Neuron (in vitro differentiated cells): ENCODE measurements around the gene BPIFB6.

Experiments used
- H2AFZ ChIP-seq: one replicate; pipeline ENCODE4 v1.6.1; 2013; ENCODE audit warnings: low read depth, mild to moderate bottlenecking, inconsistent platforms, low read length, moderate library complexity
- H3K27me3 ChIP-seq: one replicate; pipeline ENCODE4 v1.6.1; 2013; ENCODE audit warnings: low read length; ENCODE audit not compliant: insufficient read depth
- H3K36me3 ChIP-seq: one replicate; pipeline ENCODE4 v1.6.1; 2013; ENCODE audit warnings: low read length; ENCODE audit not compliant: insufficient read depth
- H3K4me1 ChIP-seq: one replicate; pipeline ENCODE4 v1.6.1; 2013; ENCODE audit warnings: low read length; ENCODE audit not compliant: insufficient read depth
- H3K4me3 ChIP-seq: 2 replicates; pipeline ENCODE4 v1.5.1; 2013; ENCODE audit warnings: mild to moderate bottlenecking, low read length, moderate library complexity
- H3K9me3 ChIP-seq: one replicate; pipeline ENCODE4 v1.6.1; 2013; ENCODE audit warnings: low read length

Gene BPIFB6

GRCh38 chr20:33031531-33031930 is at the start of gene BPIFB6:
TSS of gene BPIFB6 (plus strand) at chr20:33031648. CDS start at chr20:33031648, 0 bp downstream.
- Histone ChIP-seq H3K9me3 (no peaks in the 10 kb centered on the region), H3K27me3 (no peaks in the 10 kb centered on the region), H2AFZ (no peak within 1 kb of the TSS), H3K4me1 (no peaks in the 10 kb centered on the region), H3K4me3 (no peak within 1 kb of the TSS), H3K36me3 (no peaks in the 10 kb centered on the region)

GRCh38 chr20:32982617-32983458 is 48.6 kb upstream of the BPIFB6 start:
- Histone ChIP-seq H3K4me3 (no peak overlapping the region), H3K9me3 (no peaks in the 10 kb centered on the region), H2AFZ (no peak overlapping the region), H3K36me3 (no peaks in the 10 kb centered on the region), H3K27me3 (no peaks in the 10 kb centered on the region), H3K4me1 (peaks cover 9% of the 10 kb centered on the region)

GRCh38 chr20:32983459-32984112 is 47.9 kb upstream of the BPIFB6 start:
- Histone ChIP-seq H3K4me1 (peaks cover 9% of the 10 kb centered on the region), H3K36me3 (no peaks in the 10 kb centered on the region), H3K9me3 (no peaks in the 10 kb centered on the region)

GRCh38 chr20:32984196-32984595 is 47.3 kb upstream of the BPIFB6 start:
- H3K27me3 ChIP-seq, result no peaks in the 10 kb centered on the region
- no peak overlapping the region for H2AFZ ChIP-seq
- no peaks in the 10 kb centered on the region for H3K9me3 ChIP-seq
- H3K36me3 ChIP-seq, result no peaks in the 10 kb centered on the region
- H3K4me3 ChIP-seq, result no peak overlapping the region
- peaks cover 9% of the 10 kb centered on the region for H3K4me1 ChIP-seq

More at GRCh38 chr20:32983459-32984112, 47.9 kb upstream of the BPIFB6 start:
- H2AFZ ChIP-seq, result no peak overlapping the region
- no peak overlapping the region for H3K4me3 ChIP-seq
- no peaks in the 10 kb centered on the region for H3K27me3 ChIP-seq

GRCh38 chr20:32984631-32985354 is 46.7 kb upstream of the BPIFB6 start:
- no peaks in the 10 kb centered on the region for H3K27me3 ChIP-seq
- H3K36me3 ChIP-seq, result no peaks in the 10 kb centered on the region
- peaks cover 9% of the 10 kb centered on the region for H3K4me1 ChIP-seq
- no peak overlapping the region for H3K4me3 ChIP-seq
- no peaks in the 10 kb centered on the region for H3K9me3 ChIP-seq
- H2AFZ ChIP-seq, result no peak overlapping the region

GRCh38 chr20:32985596-32985995 is 45.9 kb upstream of the BPIFB6 start:
- no peaks in the 10 kb centered on the region for H3K27me3 ChIP-seq
- peaks cover 4% of the 10 kb centered on the region for H3K4me1 ChIP-seq
- no peaks in the 10 kb centered on the region for H3K36me3 ChIP-seq
- no peaks in the 10 kb centered on the region for H3K9me3 ChIP-seq
- H3K4me3 ChIP-seq, result no peak overlapping the region
- H2AFZ ChIP-seq, result no peak overlapping the region

GRCh38 chr20:32986331-32986966 is 45.0 kb upstream of the BPIFB6 start:
- Histone ChIP-seq H3K27me3 (no peaks in the 10 kb centered on the region), H2AFZ (no peak overlapping the region), H3K4me3 (no peak overlapping the region), H3K4me1 (no peaks in the 10 kb centered on the region), H3K9me3 (no peaks in the 10 kb centered on the region), H3K36me3 (no peaks in the 10 kb centered on the region)

GRCh38 chr20:32987044-32987825 is 44.2 kb upstream of the BPIFB6 start:
- Histone ChIP-seq H3K4me3 (no peak overlapping the region), H3K27me3 (no peaks in the 10 kb centered on the region), H3K4me1 (no peaks in the 10 kb centered on the region), H2AFZ (no peak overlapping the region), H3K9me3 (no peaks in the 10 kb centered on the region), H3K36me3 (no peaks in the 10 kb centered on the region)

- Histone ChIP-seq H3K9me3 (no peaks in the 10 kb centered on the region), H3K27me3 (no peaks in the 10 kb centered on the region), H3K4me3 (no peak overlapping the region), H3K36me3 (no peaks in the 10 kb centered on the region), H2AFZ (no peak overlapping the region), H3K4me1 (no peaks in the 10 kb centered on the region)
Measured at GRCh38 chr20:32988008-32988407, 43.4 kb upstream of the BPIFB6 start.

GRCh38 chr20:32989507-32990283 is 41.8 kb upstream of the BPIFB6 start:
- Histone ChIP-seq H2AFZ (no peak overlapping the region), H3K4me3 (no peak overlapping the region), H3K9me3 (no peaks in the 10 kb centered on the region), H3K4me1 (no peaks in the 10 kb centered on the region), H3K27me3 (no peaks in the 10 kb centered on the region), H3K36me3 (no peaks in the 10 kb centered on the region)

- no peaks in the 10 kb centered on the region for H3K27me3 ChIP-seq
- H3K4me3 ChIP-seq, result no peak overlapping the region
- no peaks in the 10 kb centered on the region for H3K4me1 ChIP-seq
- H2AFZ ChIP-seq, result no peak overlapping the region
- H3K36me3 ChIP-seq, result no peaks in the 10 kb centered on the region
- H3K9me3 ChIP-seq, result no peaks in the 10 kb centered on the region
Measured at GRCh38 chr20:32990426-32990825, 41.0 kb upstream of the BPIFB6 start.

- no peaks in the 10 kb centered on the region for H3K9me3 ChIP-seq
- H3K4me1 ChIP-seq, result no peaks in the 10 kb centered on the region
- H3K27me3 ChIP-seq, result no peaks in the 10 kb centered on the region
- no peak overlapping the region for H3K4me3 ChIP-seq
- H3K36me3 ChIP-seq, result no peaks in the 10 kb centered on the region
- H2AFZ ChIP-seq, result no peak overlapping the region
Measured at GRCh38 chr20:32991383-32991782, 40.1 kb upstream of the BPIFB6 start.
